Calu3 (cell line): Measurements from ENCODE around the gene C22orf42. TPM values are rescaled to one million over a fixed set of nuclear protein-coding genes. Genes with fewer than 3 reads are reported as not detected.

Experiments used
- BruUV-seq: library from RNA; stranded (reverse); fragments of 400-500 nt; replicated peaks from 2 replicates; lab custom pipeline; 2021; lab: Mats Ljungman, UMichigan
- CTCF ChIA-PET: fragments of 300-600 bp; sonication (Branson Sonifier 250); formaldehyde crosslinking; loops from one replicate; lab custom pipeline; 2022; ENCODE audit warnings: antibody characterized with exemption; lab: Charles Lee
- DNase-seq: peaks from one replicate; pipeline ENCODE4 v3.0.0; 2022
- H3K27ac Mint-ChIP-seq: one replicate; pipeline ENCODE4 v1.8.0; 2022; ENCODE audit warnings: mixed read lengths; ENCODE audit not compliant: unreplicated experiment
- H3K27me3 Mint-ChIP-seq: one replicate; pipeline ENCODE4 v1.8.0; 2022; ENCODE audit warnings: mixed read lengths; ENCODE audit not compliant: unreplicated experiment
- H3K36me3 Mint-ChIP-seq: one replicate; pipeline ENCODE4 v1.8.0; 2022; ENCODE audit warnings: mild to moderate bottlenecking, moderate library complexity, mixed read lengths; ENCODE audit not compliant: insufficient read depth, unreplicated experiment
- H3K4me1 Mint-ChIP-seq: one replicate; pipeline ENCODE4 v1.8.0; 2022; ENCODE audit warnings: mild to moderate bottlenecking, low read depth, mixed read lengths; ENCODE audit not compliant: unreplicated experiment
- H3K4me3 Mint-ChIP-seq: one replicate; pipeline ENCODE4 v1.8.0; 2022; ENCODE audit warnings: mild to moderate bottlenecking, low read depth, moderate library complexity, mixed read lengths; ENCODE audit not compliant: unreplicated experiment
- H3K9me3 Mint-ChIP-seq: one replicate; pipeline ENCODE4 v1.8.0; 2022; ENCODE audit warnings: low read depth, mixed read lengths; ENCODE audit not compliant: unreplicated experiment
- CTCF ChIP-seq: fragments of 200-600 bp; IDR thresholded peaks from one replicate; pipeline ENCODE4 v1.8.0; 2022; ENCODE audit warnings: antibody characterized with exemption; ENCODE audit not compliant: unreplicated experiment
- intact Hi-C: fragments of 100-400 bp; cut with micrococcal nuclease; formaldehyde crosslinking; loops from one replicate; pipeline ENCODE4 v1.10.0; 2022; ENCODE audit not compliant: unreplicated experiment
- total RNA-seq: library from RNA; stranded (reverse); gene quantifications from 2 replicates; pipeline ENCODE4 v1.2.3, GENCODE V29; 2022

The C22orf42 gene
- total RNA-seq, 1 experiment from 2014 or later: not detected

GRCh38 chr22:32185821-32186220 lies 26.7 kb upstream of the C22orf42 start:
- Mint-ChIP-seq H3K4me1 (no peaks in the 10 kb centered on the region), H3K4me3 (no peak overlapping the region), H3K9me3 (no peaks in the 10 kb centered on the region), H3K27ac (no peak overlapping the region), H3K36me3 (no peaks in the 10 kb centered on the region), H3K27me3 (peaks cover 42% of the 10 kb centered on the region)
- no TSS peak for BruUV-seq
- intact Hi-C loops: no loop called here
- TF ChIP-seq CTCF: no peak
- CTCF ChIA-PET: no interaction called here
- no peak for DNase-seq

- Mint-ChIP-seq H3K4me3 (no peak overlapping the region), H3K36me3 (no peaks in the 10 kb centered on the region), H3K4me1 (no peaks in the 10 kb centered on the region), H3K9me3 (no peaks in the 10 kb centered on the region), H3K27me3 (peaks cover 20% of the 10 kb centered on the region), H3K27ac (no peak overlapping the region)
- CTCF ChIA-PET: no interaction called here
- no TSS peak for BruUV-seq
- no peak for DNase-seq
- intact Hi-C loops: no loop called here
- TF ChIP-seq CTCF: no peak
These were observed 24.5 kb upstream of the C22orf42 start for GRCh38 chr22:32183625-32184024.

- BruUV-seq: no TSS peak
- TF ChIP-seq CTCF: no peak
- no peak overlapping the region for H3K4me3 Mint-ChIP-seq
These were observed 21.9 kb upstream of the C22orf42 start for GRCh38 chr22:32181043-32181442.

GRCh38 chr22:32177221-32177765 lies 18.2 kb upstream of the C22orf42 start:
- no peak overlapping the region for H3K4me3 Mint-ChIP-seq
- no peak overlapping the region for H3K27ac Mint-ChIP-seq
- H3K27me3 Mint-ChIP-seq: peaks cover 17% of the 10 kb centered on the region
- H3K9me3 Mint-ChIP-seq: no peaks in the 10 kb centered on the region
- TF ChIP-seq CTCF: no peak
- H3K4me1 Mint-ChIP-seq: no peaks in the 10 kb centered on the region
- no TSS peak for BruUV-seq
- CTCF ChIA-PET: no interaction called here
- DNase-seq: no peak
- no peaks in the 10 kb centered on the region for H3K36me3 Mint-ChIP-seq
- intact Hi-C loops: no loop called here

More at GRCh38 chr22:32181043-32181442, 21.9 kb upstream of the C22orf42 start:
- no peaks in the 10 kb centered on the region for H3K4me1 Mint-ChIP-seq
- DNase-seq: no peak
- no peaks in the 10 kb centered on the region for H3K36me3 Mint-ChIP-seq
- H3K9me3 Mint-ChIP-seq: no peaks in the 10 kb centered on the region
- intact Hi-C loops: no loop called here
- peaks cover 7% of the 10 kb centered on the region for H3K27me3 Mint-ChIP-seq
- CTCF ChIA-PET: no interaction called here
- H3K27ac Mint-ChIP-seq: no peak overlapping the region
